Sigmoid colon (tissue), 4 donors: ENCODE data around the gene NFIA.
"Not testable (repeated sequence)": the region's sequence is repeated elsewhere in the genome, so short reads cannot be mapped to it uniquely, and the experiment has no call there.

Source experiments
- CTCF ChIP-seq, 4 experiments: fragments of 450-650 bp in 3 of 4; fragments of 200-600 bp in 1 of 4; IDR thresholded peaks; one replicate each; pipeline ENCODE4 v1.5.1; 2016 to 2019; ENCODE audit warnings: antibody characterized with exemption in 4 of 4, mild to moderate bottlenecking in 3 of 4, moderate library complexity in 2 of 4
- POLR2AphosphoS5 ChIP-seq, 4 donors: sonication (generic); formaldehyde crosslinking; IDR thresholded peaks; one replicate each; pipeline ENCODE4 v1.6.1; 2017; ENCODE audit warnings: antibody characterized with exemption in 4 of 4

GRCh38 chr1:61278503-61278902 lies 196.1 kb downstream of the NFIA start:
- peak in 1 of 4 donors; percentile 7 for TF ChIP-seq POLR2AphosphoS5 (IDR thresholded peaks at IDR 0.05)
- TF ChIP-seq CTCF (IDR thresholded peaks at IDR 0.05): not testable (repeated sequence)
